Caco-2 (cell line): ENCODE data around the gene HYDIN. TPM values are rescaled to one million over a fixed set of nuclear protein-coding genes. Genes with fewer than 3 reads are reported as not detected.

ENCODE experiments used
- BruUV-seq: library from RNA; stranded (reverse); fragments of 400-500 nt; replicated peaks from 2 replicates; lab custom pipeline; 2021; lab: Mats Ljungman, UMichigan
- CTCF ChIA-PET: fragments of 300-600 bp; sonication (Branson Sonifier 250); formaldehyde crosslinking; loops from one replicate; lab custom pipeline; 2022; ENCODE audit warnings: antibody characterized with exemption; lab: Charles Lee
- POLR2A ChIA-PET: fragments of 300-600 bp; sonication (Branson Sonifier 250); formaldehyde crosslinking; loops from one replicate; lab custom pipeline; 2022; ENCODE audit warnings: antibody characterized with exemption; lab: Charles Lee
- DNase-seq, 2 experiments: peaks; one replicate each; pipeline versions ENCODE4 v3.0.0 to v3.0.0-alpha.2; 2020 to 2022
- H3K27me3 ChIP-seq: replicated peaks from 2 replicates; pipeline ENCODE4 v1.6.0; 2011; ENCODE audit warnings: low read length; ENCODE audit not compliant: control insufficient read depth, insufficient read depth
- H3K36me3 ChIP-seq: 2 replicates; pipeline ENCODE4 v1.5.1; 2011; ENCODE audit warnings: low read length; ENCODE audit not compliant: control insufficient read depth, insufficient read depth
- H3K4me1 ChIP-seq: fragments of 250-450 bp; sonication (Bioruptor Pico); 2 replicates; pipeline ENCODE4 v1.5.1; 2020; ENCODE audit warnings: mild to moderate bottlenecking
- H3K4me3 ChIP-seq: 2 replicates; pipeline ENCODE4 v1.5.1; 2011; ENCODE audit warnings: low read depth, mild to moderate bottlenecking, control low read depth, low read length
- H3K9me3 ChIP-seq: fragments of 250-450 bp; sonication (Bioruptor Pico); 2 replicates; pipeline ENCODE4 v1.5.1; 2020; ENCODE audit warnings: mild to moderate bottlenecking, moderate library complexity
- H3K27ac Mint-ChIP-seq: one replicate; pipeline ENCODE4 v1.8.0; 2022; ENCODE audit warnings: mixed read lengths; ENCODE audit not compliant: unreplicated experiment
- H3K27me3 Mint-ChIP-seq: one replicate; pipeline ENCODE4 v1.8.0; 2022; ENCODE audit warnings: mixed read lengths; ENCODE audit not compliant: insufficient read depth, unreplicated experiment
- H3K36me3 Mint-ChIP-seq: one replicate; pipeline ENCODE4 v1.8.0; 2022; ENCODE audit warnings: mild to moderate bottlenecking, mixed read lengths; ENCODE audit not compliant: insufficient read depth, unreplicated experiment
- H3K4me1 Mint-ChIP-seq: one replicate; pipeline ENCODE4 v1.8.0; 2022; ENCODE audit warnings: low read depth, mixed read lengths; ENCODE audit not compliant: unreplicated experiment
- H3K4me3 Mint-ChIP-seq: one replicate; pipeline ENCODE4 v1.8.0; 2022; ENCODE audit warnings: mild to moderate bottlenecking, moderate library complexity, mixed read lengths; ENCODE audit not compliant: unreplicated experiment
- H3K9me3 Mint-ChIP-seq: one replicate; pipeline ENCODE4 v1.8.0; 2022; ENCODE audit warnings: mixed read lengths; ENCODE audit not compliant: unreplicated experiment
- CTCF ChIP-seq, 2 experiments: fragments of 200-600 bp in 1 of 2; IDR thresholded peaks; 1 replicate in 1 of 2; 2 replicates in 1 of 2; pipeline versions ENCODE4 v1.5.1 to v1.8.0; 2011 to 2022; ENCODE audit warnings: antibody characterized with exemption in 1 of 2, control low read depth in 1 of 2, inconsistent platforms in 1 of 2, low read depth in 1 of 2, low read length in 1 of 2, mild to moderate bottlenecking in 1 of 2, moderate library complexity in 1 of 2; ENCODE audit not compliant: insufficient read depth in 1 of 2, severe bottlenecking in 1 of 2, unreplicated experiment in 1 of 2
- intact Hi-C: fragments of 100-400 bp; cut with micrococcal nuclease; formaldehyde crosslinking; loops from one replicate; pipeline ENCODE4 v1.10.0; 2022; ENCODE audit not compliant: unreplicated experiment
- total RNA-seq: library from RNA; stranded (reverse); gene quantifications from 2 replicates; pipeline ENCODE4 v1.2.3, GENCODE V29; 2022

Gene HYDIN
- total RNA-seq, 1 experiment from 2014 or later = 0.68 TPM

- Histone ChIP-seq H3K4me1 (peaks cover 20% of the 10 kb centered on the region), H3K4me3 (no peak overlapping the region), H3K36me3 (no peaks in the 10 kb centered on the region), H3K9me3 (no peaks in the 10 kb centered on the region), H3K27me3 (no peaks in the 10 kb centered on the region)
- ChIA-PET CTCF (interaction anchor here (0.7 kb wide), 1 partner anchor 144 kb away, joined by 3 read pairs; no protein-coding TSS in a partner anchor), POLR2A (no interaction called here)
- Mint-ChIP-seq H3K9me3 (no peaks in the 10 kb centered on the region), H3K27ac (no peak overlapping the region), H3K36me3 (no peaks in the 10 kb centered on the region), H3K27me3 (peaks cover 3% of the 10 kb centered on the region), H3K4me1 (peaks cover 14% of the 10 kb centered on the region), H3K4me3 (no peak overlapping the region)
- BruUV-seq = no TSS peak
- intact Hi-C loops = loop anchor here (2.0 kb wide), 1 partner anchor 47 kb away; the partner anchor contains the start of gene CMTR2
- no peak for TF ChIP-seq CTCF (IDR thresholded peaks at IDR 0.05; ENCODE audit: insufficient read depth in 1 of 2, low read depth in 1 of 2, low read length in 1 of 2, severe bottlenecking in 1 of 2, unreplicated experiment in 1 of 2)
- DNase-seq = no peak
Observed at GRCh38 chr16:71242036-71242435, 11.5 kb upstream of the HYDIN start.

GRCh38 chr16:71229344-71229743, 1.2 kb downstream of the HYDIN start:
- H3K4me1 Mint-ChIP-seq = no peaks in the 10 kb centered on the region
- no peak for DNase-seq
- H3K4me3 Mint-ChIP-seq = peak overlapping the region; percentile 86
- no TSS peak for BruUV-seq
- H3K27me3 Mint-ChIP-seq = peaks cover 3% of the 10 kb centered on the region
- intact Hi-C loops = no loop called here
- POLR2A ChIA-PET = no interaction called here
- CTCF ChIA-PET = no interaction called here
- Histone ChIP-seq H3K27me3 (no peaks in the 10 kb centered on the region), H3K9me3 (peaks cover 26% of the 10 kb centered on the region), H3K36me3 (no peaks in the 10 kb centered on the region), H3K4me1 (no peaks in the 10 kb centered on the region), H3K4me3 (no peak overlapping the region)
- H3K36me3 Mint-ChIP-seq = peaks cover 8% of the 10 kb centered on the region
- peaks cover 38% of the 10 kb centered on the region for H3K9me3 Mint-ChIP-seq
- H3K27ac Mint-ChIP-seq = no peak overlapping the region
- TF ChIP-seq CTCF (IDR thresholded peaks at IDR 0.05; ENCODE audit: insufficient read depth in 1 of 2, low read depth in 1 of 2, low read length in 1 of 2, severe bottlenecking in 1 of 2, unreplicated experiment in 1 of 2) = no peak

GRCh38 chr16:71226229-71227141, 4.0 kb downstream of the HYDIN start:
- DNase-seq = no peak
- BruUV-seq = no TSS peak
- Histone ChIP-seq H3K9me3 (peaks cover 30% of the 10 kb centered on the region), H3K36me3 (no peaks in the 10 kb centered on the region), H3K27me3 (no peaks in the 10 kb centered on the region), H3K4me1 (no peaks in the 10 kb centered on the region), H3K4me3 (no peak overlapping the region)
- Mint-ChIP-seq H3K9me3 (peaks cover 48% of the 10 kb centered on the region), H3K27ac (no peak overlapping the region), H3K27me3 (peaks cover 3% of the 10 kb centered on the region), H3K4me3 (no peak overlapping the region), H3K36me3 (peaks cover 8% of the 10 kb centered on the region), H3K4me1 (no peaks in the 10 kb centered on the region)
- CTCF ChIA-PET = no interaction called here
- POLR2A ChIA-PET = no interaction called here
- no peak for TF ChIP-seq CTCF (IDR thresholded peaks at IDR 0.05; ENCODE audit: insufficient read depth in 1 of 2, low read depth in 1 of 2, low read length in 1 of 2, severe bottlenecking in 1 of 2, unreplicated experiment in 1 of 2)
- intact Hi-C loops = no loop called here
